ENCODE results near the gene ST3GAL4.

DNA sequence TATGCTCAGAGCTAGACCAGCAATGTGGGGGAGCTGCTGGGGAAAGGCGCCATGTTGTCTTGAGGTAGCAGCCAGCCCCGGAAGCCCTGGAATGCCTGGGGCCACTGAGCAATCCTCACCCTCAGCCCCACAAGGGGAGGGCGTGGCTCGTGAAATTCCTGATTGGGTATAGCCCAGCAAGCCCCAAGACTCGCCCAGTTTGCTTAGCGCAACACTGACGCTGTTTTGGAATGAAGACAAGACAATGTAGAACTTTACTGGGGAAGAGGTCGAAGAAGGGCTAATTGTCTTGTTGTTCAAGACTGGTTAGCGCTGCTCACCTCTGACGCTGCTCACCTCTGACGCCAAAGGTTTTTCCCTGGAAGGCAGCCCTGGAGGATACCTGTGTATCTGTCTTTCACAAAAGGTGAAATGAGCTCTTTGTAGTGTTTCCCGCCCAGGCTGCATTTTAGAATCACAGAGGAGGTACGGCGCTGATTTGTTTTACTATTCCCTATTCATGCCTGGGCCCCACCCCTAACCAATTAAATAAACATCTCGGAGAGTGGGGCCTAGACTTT lies 47.6 kb downstream of the ST3GAL4 start:
- TF ChIP-seq POLR2A (IDR thresholded peaks at IDR 0.05) (no peak), CTCF (IDR thresholded peaks at IDR 0.05 in 4 of 5, conservative IDR thresholded peaks at IDR 0.05 in 1 of 5) (no peak)

Measured in gastrocnemius medialis (tissue), 4 donors.